ENCODE data around the gene NUB1.

Gene NUB1

GRCh38 chr7:151379193-151379520, 37.5 kb downstream of the NUB1 start:
- no peak for DNase-seq

GRCh38 chr7:151379534-151380198, 38.1 kb downstream of the NUB1 start:
- peak; percentile 63 for DNase-seq

- DNase-seq: no peak
These were observed 38.8 kb downstream of the NUB1 start for GRCh38 chr7:151380199-151381097.

GRCh38 chr7:151381098-151381347, 39.4 kb downstream of the NUB1 start:
- DNase-seq: no peak

GRCh38 chr7:151381348-151382078, 39.9 kb downstream of the NUB1 start:
- peak; percentile 83 for DNase-seq

GRCh38 chr7:151382079-151382885, 40.7 kb downstream of the NUB1 start:
- peak; percentile 74 for DNase-seq

GRCh38 chr7:151383638-151384351, 42.2 kb downstream of the NUB1 start:
- DNase-seq: no peak

- DNase-seq: no peak
These were observed 42.7 kb downstream of the NUB1 start for GRCh38 chr7:151384352-151384697.

GRCh38 chr7:151384776-151385625, 43.4 kb downstream of the NUB1 start:
- no peak for DNase-seq

- DNase-seq: no peak
These were observed 44.2 kb downstream of the NUB1 start for GRCh38 chr7:151385626-151386300.

GRCh38 chr7:151386301-151387160, 44.9 kb downstream of the NUB1 start:
- DNase-seq: no peak

GRCh38 chr7:151387161-151388006, 45.8 kb downstream of the NUB1 start:
- DNase-seq: no peak

GRCh38 chr7:151388007-151388297, 46.3 kb downstream of the NUB1 start:
- no peak for DNase-seq

- DNase-seq: no peak
These were observed 46.8 kb downstream of the NUB1 start for GRCh38 chr7:151388430-151388829.

- no peak for DNase-seq
These were observed 47.6 kb downstream of the NUB1 start for GRCh38 chr7:151389096-151389767.

- no peak for DNase-seq
These were observed 48.4 kb downstream of the NUB1 start for GRCh38 chr7:151389768-151390597.

- DNase-seq: no peak
These were observed 49.2 kb downstream of the NUB1 start for GRCh38 chr7:151390598-151391357.

All from activated effector memory CD4-positive, alpha-beta T cell treated with anti-CD3 and anti-CD28 coated beads, Interleukin-2, amount 50 U/mL, for 16 hours (primary cell).